Activated naive CD4-positive, alpha-beta T cell treated with anti-CD3 and anti-CD28 coated beads, Interleukin-2, amount 50 U/mL, for 72 hours (primary cell): ENCODE data around the gene UPB1. TPM values are rescaled to one million over a fixed set of nuclear protein-coding genes. Genes with fewer than 3 reads are reported as not detected.
"Not testable (repeated sequence)": the region's sequence is repeated elsewhere in the genome, so short reads cannot be mapped to it uniquely, and the experiment has no call there.

Experiments
- ATAC-seq, 2 donors: fragments of 150-1000 bp; cut with Tn5 transposase; 2 replicates each; pipeline ENCODE4 v1.10.0; 2021; ENCODE audit warnings: mild to moderate bottlenecking in 2 of 2, moderate library complexity in 2 of 2
- DNase-seq, 2 donors: peaks; one replicate each; pipeline ENCODE4 v3.0.0; 2021 to 2022; ENCODE audit warnings: low spot score in 2 of 2
- H3K27ac Mint-ChIP-seq, 2 donors: one replicate each; pipeline ENCODE4 v1.8.0; 2022; ENCODE audit warnings: mild to moderate bottlenecking in 2 of 2, mixed read lengths in 2 of 2
- H3K36me3 Mint-ChIP-seq, 2 donors: one replicate each; pipeline ENCODE4 v1.8.0; 2022; ENCODE audit warnings: mixed read lengths in 2 of 2
- H3K9me3 Mint-ChIP-seq, 2 donors: one replicate each; pipeline ENCODE4 v1.8.0; 2022; ENCODE audit warnings: mixed read lengths in 2 of 2
- total RNA-seq, 2 donors: library from RNA; stranded (reverse); gene quantifications; one replicate each; pipeline ENCODE4 v1.2.3, GENCODE V29; 2022

The UPB1 gene
- total RNA-seq, 2 donors from 2014 or later, result 0.23 to 0.57 TPM

DNA sequence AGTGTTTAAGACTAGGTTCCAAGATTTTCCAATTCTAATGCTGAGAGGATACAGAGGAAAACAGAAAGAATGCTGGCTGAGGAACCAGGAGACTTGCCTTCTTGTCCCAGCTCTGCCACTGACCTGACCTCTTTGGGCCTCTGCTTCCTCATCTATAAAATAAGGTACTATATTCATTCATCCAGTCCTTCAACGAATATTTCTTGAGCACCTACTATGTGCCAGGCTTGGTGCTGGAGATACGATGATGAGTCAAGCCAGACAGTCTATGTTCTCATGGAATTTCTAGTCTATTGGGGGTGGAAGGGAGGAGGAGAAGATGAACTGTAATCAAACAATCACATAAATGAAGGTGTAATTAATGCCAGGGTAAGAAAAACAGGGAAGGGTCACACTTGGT, 27.8 kb upstream of the UPB1 start:
- DNase-seq, result no peak
- ATAC-seq, result no peak
- H3K9me3 Mint-ChIP-seq, result no peaks in the 10 kb centered on the region
- no peak overlapping the region for H3K27ac Mint-ChIP-seq
- no peaks in the 10 kb centered on the region for H3K36me3 Mint-ChIP-seq

DNA sequence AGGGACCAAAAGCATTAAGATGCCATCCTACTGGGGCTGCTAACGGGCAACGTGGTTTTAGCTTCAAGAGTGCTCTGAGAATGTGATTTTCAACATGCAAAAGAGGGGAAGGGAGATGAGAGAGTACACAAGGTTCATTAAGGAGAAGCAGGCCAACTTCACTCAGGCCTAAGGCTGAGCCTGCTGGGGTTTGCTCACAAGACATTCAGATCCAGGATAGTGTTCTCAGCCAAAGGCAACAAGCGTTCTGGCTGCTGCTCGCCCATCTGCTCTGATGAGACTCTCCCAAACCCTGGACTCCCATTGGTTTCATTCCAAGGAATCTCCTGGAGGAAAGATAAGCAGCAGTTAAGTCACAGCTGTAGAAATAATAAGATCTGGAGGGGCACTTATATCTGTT, 23.6 kb upstream of the UPB1 start:
- H3K36me3 Mint-ChIP-seq, result no peaks in the 10 kb centered on the region
- DNase-seq (no peak), ATAC-seq (no peak)
- no peaks in the 10 kb centered on the region for H3K9me3 Mint-ChIP-seq
- no peak overlapping the region for H3K27ac Mint-ChIP-seq

DNA sequence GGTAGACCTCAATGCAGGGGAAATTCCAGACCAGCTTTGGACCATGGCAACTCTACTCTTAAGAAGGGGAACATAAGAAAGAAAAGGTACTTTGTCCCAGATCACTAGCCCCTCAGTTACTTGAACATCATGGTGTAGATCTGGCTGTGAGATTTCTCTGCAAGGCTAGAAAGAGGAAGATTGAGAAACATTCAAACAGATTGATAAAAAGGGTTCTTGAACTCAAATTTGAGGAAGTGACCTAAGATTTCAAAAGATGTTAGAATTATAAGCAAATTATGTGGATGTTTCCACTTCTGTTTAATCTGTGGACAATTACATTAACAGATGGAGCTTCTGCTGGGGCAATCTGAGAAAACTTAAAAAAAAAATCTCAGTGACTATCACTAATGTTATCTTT, 21.8 kb upstream of the UPB1 start:
- H3K27ac Mint-ChIP-seq, result no peak overlapping the region
- no peaks in the 10 kb centered on the region for H3K36me3 Mint-ChIP-seq
- no peaks in the 10 kb centered on the region for H3K9me3 Mint-ChIP-seq
- ATAC-seq (no peak), DNase-seq (no peak)

DNA sequence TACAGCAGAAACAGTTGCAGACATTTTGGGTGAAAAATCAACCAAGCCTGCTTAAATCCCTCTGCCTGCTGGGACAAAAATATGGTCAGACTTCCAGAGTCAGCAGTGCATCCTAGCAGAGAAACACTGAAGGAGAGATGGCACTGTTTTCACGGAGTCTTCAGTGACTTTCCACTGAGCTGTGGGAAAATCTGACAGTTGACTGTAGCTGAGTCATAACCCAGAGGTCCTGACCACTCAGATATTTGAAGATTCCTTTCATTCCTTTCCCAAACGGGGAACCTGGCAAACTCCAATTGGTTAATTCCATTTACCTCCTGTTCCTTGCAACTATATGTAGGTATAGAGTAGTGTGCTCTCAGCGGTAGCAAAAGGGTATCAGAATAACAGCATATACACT, 20.9 kb upstream of the UPB1 start:
- Mint-ChIP-seq H3K27ac (no peak overlapping the region), H3K9me3 (no peaks in the 10 kb centered on the region), H3K36me3 (no peaks in the 10 kb centered on the region)
- ATAC-seq (no peak), DNase-seq (no peak)

DNA sequence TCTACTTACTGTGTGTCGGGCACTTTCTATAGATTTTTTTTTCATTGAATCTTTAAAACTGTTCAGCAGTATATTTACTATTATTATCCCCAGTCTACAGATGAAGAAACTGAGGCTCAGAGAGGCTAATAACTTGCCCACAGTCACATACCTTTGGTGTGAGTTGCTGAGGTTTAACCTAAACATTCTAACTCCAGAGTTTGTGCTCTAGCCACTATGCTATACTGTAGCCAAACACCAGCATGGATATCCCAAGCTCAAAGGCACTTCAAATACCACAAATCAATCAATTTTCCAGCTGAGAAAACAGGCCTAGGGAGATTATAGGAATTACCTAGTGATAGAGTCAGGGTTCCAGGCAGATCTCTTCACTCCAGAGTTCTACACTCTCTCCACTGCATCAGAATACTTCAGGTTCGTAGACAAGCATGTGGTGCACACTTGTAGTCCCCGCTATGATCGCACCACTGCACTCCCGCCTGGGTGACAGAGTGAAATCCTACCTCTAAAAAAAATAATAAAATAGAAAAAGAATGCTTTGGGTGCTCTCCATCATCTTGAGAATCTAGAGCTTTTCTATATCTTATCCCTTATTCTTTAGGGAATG, 20.4 kb upstream of the UPB1 start:
- H3K9me3 Mint-ChIP-seq, result no peaks in the 10 kb centered on the region
- H3K27ac Mint-ChIP-seq, result no peak overlapping the region
- DNase-seq, result no peak
- no peak for ATAC-seq
- H3K36me3 Mint-ChIP-seq, result no peaks in the 10 kb centered on the region

DNA sequence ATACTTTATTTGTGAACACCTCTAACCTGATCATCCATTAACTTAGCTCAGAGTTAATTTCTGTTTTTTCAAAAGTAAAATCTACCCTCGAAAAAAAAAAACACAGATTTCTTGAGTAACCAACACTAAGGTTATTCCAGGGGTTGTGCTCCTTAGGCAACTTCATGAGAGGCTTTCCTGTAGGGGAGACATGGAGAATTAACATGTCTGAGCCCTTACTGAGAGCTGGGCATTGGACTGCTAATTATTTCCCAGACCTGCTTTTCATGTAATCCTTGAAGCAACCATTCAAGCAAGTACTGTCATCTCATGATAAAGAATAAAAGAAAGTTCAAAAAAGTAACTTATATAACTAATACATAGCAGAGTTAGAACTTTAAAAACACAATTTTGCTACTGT, 13.5 kb upstream of the UPB1 start:
- DNase-seq (no peak), ATAC-seq (no peak)
- Mint-ChIP-seq H3K9me3 (no peaks in the 10 kb centered on the region), H3K36me3 (no peaks in the 10 kb centered on the region), H3K27ac (no peak overlapping the region)

DNA sequence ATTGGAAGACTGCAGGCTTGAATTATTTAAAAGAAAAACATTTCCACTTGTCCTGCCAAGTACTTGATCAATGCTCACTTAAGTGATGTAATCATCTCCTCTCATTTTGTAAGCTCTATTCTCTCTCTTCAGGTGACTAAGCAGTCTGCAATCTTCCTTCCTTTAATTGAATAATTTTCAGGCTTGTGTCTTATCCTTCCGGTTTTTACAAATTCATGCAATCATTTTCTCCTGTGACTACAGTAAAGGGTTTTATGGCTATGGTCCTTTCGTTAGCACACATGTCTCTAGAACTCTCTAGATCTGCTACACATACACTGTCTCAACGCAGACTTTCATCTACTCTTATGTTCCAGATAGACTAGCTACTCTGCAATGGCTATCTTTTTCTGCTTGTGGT, 12.6 kb upstream of the UPB1 start:
- H3K27ac Mint-ChIP-seq, result no peak overlapping the region
- H3K9me3 Mint-ChIP-seq, result no peaks in the 10 kb centered on the region
- DNase-seq, result no peak
- ATAC-seq, result no peak
- H3K36me3 Mint-ChIP-seq, result no peaks in the 10 kb centered on the region

DNA sequence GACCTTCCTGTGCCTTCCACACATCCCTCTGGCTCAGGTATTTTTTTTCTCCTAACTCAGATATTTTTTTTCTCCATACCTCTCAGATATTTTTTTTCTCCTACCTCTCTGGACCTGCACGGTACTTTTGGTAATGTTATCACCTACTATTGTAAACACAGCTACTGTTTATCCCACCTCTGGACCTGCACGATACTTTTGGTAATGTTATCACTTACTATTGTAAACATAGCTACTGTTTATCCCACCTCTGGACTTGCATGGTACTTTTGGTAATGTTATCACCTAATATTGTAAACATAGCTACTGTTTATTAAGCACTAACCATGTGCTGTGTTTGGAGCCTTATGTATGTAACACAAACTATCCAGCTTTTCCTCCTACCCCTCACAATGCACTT, 12.1 kb upstream of the UPB1 start:
- ATAC-seq (no peak), DNase-seq (no peak)
- no peaks in the 10 kb centered on the region for H3K9me3 Mint-ChIP-seq
- H3K27ac Mint-ChIP-seq, result no peak overlapping the region
- H3K36me3 Mint-ChIP-seq, result no peaks in the 10 kb centered on the region

DNA sequence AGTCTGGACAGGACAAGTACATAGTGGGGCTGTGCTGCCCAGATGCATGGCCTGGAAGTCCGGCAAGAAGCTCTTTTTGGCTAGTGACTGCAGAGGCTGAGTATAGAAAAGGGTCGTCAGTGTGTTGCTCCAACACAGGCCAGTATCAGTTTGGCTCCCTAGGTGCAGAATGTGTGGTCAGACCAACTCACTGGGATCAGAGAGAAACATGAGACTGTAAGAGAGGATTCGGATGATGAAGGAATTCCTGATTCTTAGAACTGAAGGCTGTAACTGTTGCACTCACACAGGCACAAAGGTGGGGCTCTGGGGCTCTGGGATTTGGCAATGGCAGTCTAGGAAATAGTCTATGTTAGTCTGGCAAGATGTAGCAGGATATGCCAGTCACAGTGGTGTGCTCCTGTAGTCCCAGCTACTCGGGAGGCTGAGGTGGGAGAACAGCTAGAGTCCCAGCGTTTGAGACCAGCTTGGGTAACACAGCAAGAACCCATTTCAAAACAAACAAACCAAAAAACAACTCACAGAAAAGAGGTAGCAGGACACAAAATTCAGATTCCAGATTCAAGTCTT, 11.1 kb upstream of the UPB1 start:
- no peaks in the 10 kb centered on the region for H3K9me3 Mint-ChIP-seq
- H3K36me3 Mint-ChIP-seq, result no peaks in the 10 kb centered on the region
- no peak for DNase-seq
- no peak for ATAC-seq
- no peak overlapping the region for H3K27ac Mint-ChIP-seq

DNA sequence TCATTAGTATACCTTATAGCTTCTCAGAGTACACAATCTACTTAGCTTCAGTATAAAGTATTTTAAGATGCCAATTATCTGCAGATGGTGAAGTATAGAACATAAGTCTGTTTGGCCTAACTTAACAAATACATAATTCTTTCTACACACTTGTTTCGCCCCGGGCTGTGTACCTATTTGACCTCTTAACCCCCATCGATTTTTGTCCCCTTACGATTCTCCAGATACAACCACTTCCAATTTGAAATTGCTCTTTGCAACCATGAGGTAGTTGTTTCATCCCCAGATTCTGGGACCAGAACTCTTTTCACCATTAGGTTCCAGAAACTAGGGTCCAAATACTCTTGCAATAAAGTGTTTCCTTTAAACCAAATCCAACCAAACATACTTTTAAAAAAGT, 10.0 kb upstream of the UPB1 start:
- no peak for DNase-seq
- Mint-ChIP-seq H3K36me3 (no peaks in the 10 kb centered on the region), H3K9me3 (no peaks in the 10 kb centered on the region), H3K27ac (no peak overlapping the region)
- no peak for ATAC-seq

DNA sequence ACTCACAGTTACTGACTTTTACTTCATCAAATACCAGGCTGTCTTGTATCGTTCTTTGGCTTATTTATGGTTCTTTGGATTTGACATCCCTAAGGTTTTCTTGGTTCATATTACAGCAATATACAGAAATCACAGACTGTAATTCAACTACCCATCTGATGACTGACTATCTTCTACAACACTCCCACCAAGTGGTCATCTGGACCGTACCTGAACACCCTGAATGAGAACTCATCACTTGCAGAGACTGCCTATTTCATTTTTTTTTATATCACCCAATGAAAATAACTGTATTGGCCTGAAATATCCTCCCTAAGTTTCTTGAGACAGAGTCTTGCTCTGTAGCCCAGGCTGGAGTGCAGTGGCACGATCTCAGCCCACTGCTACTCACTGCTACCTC, 9.5 kb upstream of the UPB1 start:
- DNase-seq, result no peak
- peak overlapping the region in 1 of 2 donors; percentile 73 for H3K27ac Mint-ChIP-seq
- no peaks in the 10 kb centered on the region for H3K36me3 Mint-ChIP-seq
- peak in 1 of 2 donors; percentile 29 for ATAC-seq
- H3K9me3 Mint-ChIP-seq, result no peaks in the 10 kb centered on the region

DNA sequence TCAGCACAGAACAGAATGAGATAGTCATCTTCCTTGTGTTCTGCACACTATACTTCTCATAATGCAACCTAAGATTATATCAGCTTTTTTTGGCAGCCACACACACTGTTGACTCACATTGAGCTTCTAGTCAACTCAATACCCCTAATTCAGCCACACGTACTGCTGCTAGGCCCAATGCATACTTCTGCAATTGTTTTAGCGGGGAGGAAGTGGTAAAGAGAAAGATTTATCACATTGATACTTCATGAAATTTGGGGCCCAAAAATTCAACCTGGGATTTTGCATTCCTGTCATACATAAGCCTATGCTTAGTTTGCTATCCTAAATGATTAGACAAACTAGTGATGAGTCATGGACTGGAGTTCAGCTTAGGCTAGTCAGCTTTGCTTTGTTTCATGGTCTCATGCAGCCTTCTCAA, 8.6 kb upstream of the UPB1 start:
- DNase-seq (peak in 1 of 2 donors; percentile 44), ATAC-seq (peak; percentile 97)
- Mint-ChIP-seq H3K9me3 (no peaks in the 10 kb centered on the region), H3K27ac (peak overlapping the region in 1 of 2 donors; percentile 73), H3K36me3 (no peaks in the 10 kb centered on the region)

DNA sequence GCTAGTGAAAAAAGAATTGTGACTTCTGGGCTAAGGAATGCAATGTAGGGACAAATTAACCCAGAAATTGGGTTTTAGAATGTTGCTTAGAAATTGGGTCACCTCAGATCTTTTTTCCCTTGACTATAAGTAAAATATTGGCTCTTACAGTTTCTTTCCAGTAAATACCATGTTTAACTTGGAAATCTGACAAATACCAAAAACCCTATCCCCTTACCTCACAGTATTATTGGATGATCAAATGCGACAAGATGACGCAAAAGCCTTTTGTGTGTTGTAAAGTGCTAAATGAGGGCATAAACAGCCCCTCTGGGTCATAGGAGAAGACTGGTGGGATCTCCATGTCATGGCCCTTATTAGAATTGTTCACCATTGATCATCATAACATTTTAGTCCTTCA, 6.1 kb upstream of the UPB1 start:
- Mint-ChIP-seq H3K9me3 (no peaks in the 10 kb centered on the region), H3K36me3 (no peaks in the 10 kb centered on the region), H3K27ac (no peak overlapping the region)
- ATAC-seq, result no peak
- DNase-seq, result no peak

DNA sequence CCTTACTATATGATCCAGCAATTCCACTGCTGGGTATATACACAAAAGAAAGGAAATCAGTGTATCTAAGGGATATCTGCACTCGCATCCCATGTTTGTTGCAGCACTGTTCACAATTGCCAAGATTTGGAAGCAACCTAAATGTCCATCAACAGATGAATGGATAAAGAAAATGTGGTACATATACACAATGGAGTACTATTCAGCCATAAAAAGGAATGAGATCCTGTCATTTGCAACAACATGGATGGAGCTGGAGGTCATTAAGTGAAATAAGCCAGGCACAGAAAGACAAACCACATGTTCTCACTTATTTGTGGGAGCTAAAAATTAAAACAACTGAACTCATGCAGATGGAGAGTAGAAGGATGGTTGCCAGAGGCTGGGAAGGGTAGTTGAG, 5.7 kb upstream of the UPB1 start:
- not testable (repeated sequence) for H3K9me3 Mint-ChIP-seq, DNase-seq, ATAC-seq, H3K36me3 Mint-ChIP-seq, H3K27ac Mint-ChIP-seq

DNA sequence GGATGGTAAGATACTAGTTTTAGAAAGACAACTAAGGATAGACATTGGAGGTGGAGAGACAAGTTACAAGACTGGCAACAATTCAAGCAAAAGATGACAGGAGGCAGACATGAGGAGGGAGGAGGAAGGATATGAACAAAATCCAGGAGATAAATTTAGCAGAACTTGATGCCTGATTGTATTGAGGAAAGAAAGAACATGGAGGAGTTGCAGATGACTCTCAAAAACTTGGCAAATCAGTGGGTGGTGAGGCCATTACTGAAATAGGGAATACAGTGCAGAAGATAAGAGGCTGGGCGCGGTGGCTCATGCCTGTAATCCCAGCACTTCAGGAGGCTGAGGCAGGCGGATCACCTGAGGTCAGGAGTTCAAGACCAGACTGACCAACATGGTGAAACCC, 2.7 kb upstream of the UPB1 start:
- Mint-ChIP-seq H3K9me3 (no peaks in the 10 kb centered on the region), H3K36me3 (no peaks in the 10 kb centered on the region), H3K27ac (no peak overlapping the region)
- no peak for ATAC-seq
- DNase-seq, result no peak

DNA sequence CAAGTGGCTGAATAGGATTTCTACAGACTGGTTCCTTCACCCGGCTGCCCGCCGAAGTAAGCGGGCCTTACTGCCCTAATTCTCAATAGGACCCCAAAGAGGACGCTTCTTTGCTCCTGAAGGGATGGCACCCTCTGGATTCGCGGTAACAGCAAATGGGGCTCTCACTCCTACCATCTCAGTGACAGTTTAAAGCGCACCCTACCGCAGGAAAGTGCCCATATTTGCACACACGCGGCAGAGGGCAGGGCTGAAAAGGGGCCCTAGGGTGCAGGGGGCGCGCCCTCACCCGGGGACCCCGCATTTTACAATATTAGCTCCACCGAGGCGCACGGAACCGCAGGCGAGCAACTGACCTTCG, 985 bp upstream of the UPB1 start:
- Mint-ChIP-seq H3K27ac (no peak overlapping the region), H3K36me3 (no peaks in the 10 kb centered on the region), H3K9me3 (no peaks in the 10 kb centered on the region)
- no peak for ATAC-seq
- DNase-seq, result no peak

DNA sequence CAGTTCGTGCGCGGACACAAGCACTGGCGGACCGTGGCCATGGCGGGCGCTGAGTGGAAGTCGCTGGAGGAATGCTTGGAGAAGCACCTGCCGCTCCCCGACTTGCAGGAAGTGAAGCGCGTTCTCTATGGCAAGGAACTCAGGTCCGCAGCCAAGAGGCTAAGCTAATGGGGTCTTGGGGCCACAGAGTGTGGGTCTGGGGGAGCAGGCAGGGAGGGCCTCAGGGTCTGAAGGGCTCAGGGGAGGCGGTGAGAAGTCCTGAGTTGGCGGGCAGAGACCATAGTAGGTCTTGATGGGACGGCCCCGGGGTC, 188 bp downstream of the UPB1 start:
- Mint-ChIP-seq H3K27ac (no peak overlapping the region), H3K36me3 (no peaks in the 10 kb centered on the region), H3K9me3 (no peaks in the 10 kb centered on the region)
- ATAC-seq (no peak), DNase-seq (no peak)

DNA sequence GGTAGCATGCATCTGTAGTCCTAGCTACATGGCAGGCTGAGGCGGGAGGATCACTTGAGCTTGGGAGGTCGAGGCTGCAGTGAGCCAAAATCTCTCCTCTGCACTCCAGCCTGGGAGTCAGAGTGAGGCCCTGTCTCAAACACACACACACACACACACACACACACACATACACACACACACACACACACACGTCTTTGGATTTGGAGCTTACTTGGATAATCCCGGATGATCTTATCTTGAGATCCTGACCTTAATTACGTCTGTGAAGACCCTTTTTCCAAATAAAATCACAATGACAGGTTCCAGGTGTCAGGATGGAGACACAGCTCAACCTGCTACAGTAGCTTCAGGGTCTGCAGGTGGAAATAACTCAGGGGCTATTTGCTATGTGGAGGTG, 1.1 kb downstream of the UPB1 start:
- DNase-seq (no peak), ATAC-seq (no peak)
- Mint-ChIP-seq H3K9me3 (no peaks in the 10 kb centered on the region), H3K27ac (no peak overlapping the region), H3K36me3 (no peaks in the 10 kb centered on the region)

DNA sequence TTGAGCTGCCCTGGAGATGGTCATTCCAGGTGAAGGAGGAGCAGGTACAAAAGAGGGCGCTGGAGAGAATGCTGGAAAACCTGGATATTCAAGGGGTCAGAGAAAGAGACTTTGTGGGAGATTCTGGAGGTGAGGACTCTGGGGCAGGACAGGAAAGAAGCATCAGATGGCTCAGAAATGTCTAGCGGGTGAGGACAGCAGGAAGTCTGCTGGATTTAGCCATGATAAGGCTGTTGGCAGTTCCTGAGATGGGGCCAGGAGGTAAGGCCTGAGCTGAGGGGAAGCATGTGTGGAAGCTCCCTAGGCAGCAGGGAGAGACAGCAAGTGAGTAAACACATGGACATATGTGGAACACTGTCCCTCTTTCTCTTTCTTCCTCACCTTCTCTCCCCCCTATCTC, 1.5 kb downstream of the UPB1 start:
- no peak for DNase-seq
- no peak for ATAC-seq
- H3K36me3 Mint-ChIP-seq, result no peaks in the 10 kb centered on the region
- H3K27ac Mint-ChIP-seq, result no peak overlapping the region
- H3K9me3 Mint-ChIP-seq, result no peaks in the 10 kb centered on the region
